SK-N-SH treated with all-trans-retinoic acid at 6 μM for 48 hours (cell line): ENCODE data around the gene DHRS3.
A peak's percentile ranks its signal among the peaks of the same experiment; 100 is the strongest.

Experiments used
- ATAC-seq: fragments of 200-7000 bp; cut with Tn5 transposase; 3 replicates; pipeline ENCODE4 v1.9.1; 2020; ENCODE audit warnings: mild to moderate bottlenecking, moderate library complexity
- ARNTL ChIP-seq: fragments of 450-650 bp; formaldehyde crosslinking; IDR thresholded peaks from 2 replicates; pipeline ENCODE4 v1.5.0; 2020; ENCODE audit warnings: low read depth, mild to moderate bottlenecking, moderate library complexity, borderline replicate concordance
- ESRRG ChIP-seq: fragments of 250-450 bp; sonication (Bioruptor Pico); IDR thresholded peaks from 2 replicates; pipeline ENCODE4 v1.6.1; 2021; ENCODE audit warnings: mild to moderate bottlenecking
- GLIS3 ChIP-seq: fragments of 250-450 bp; sonication (Bioruptor Pico); IDR thresholded peaks from 2 replicates; pipeline ENCODE4 v1.5.0; 2020; ENCODE audit warnings: mild to moderate bottlenecking, moderate library complexity
- ISL1 ChIP-seq: fragments of 250-450 bp; sonication (Bioruptor Pico); IDR thresholded peaks from 2 replicates; pipeline ENCODE4 v2.1.2; 2022; ENCODE audit warnings: mild to moderate bottlenecking, moderate library complexity
- OSR1 ChIP-seq: fragments of 250-450 bp; sonication (Bioruptor Pico); IDR thresholded peaks from 2 replicates; pipeline ENCODE4 v1.8.0; 2022; ENCODE audit warnings: moderate library complexity, mild to moderate bottlenecking, inconsistent platforms
- RARB ChIP-seq: fragments of 250-450 bp; sonication (Bioruptor Pico); IDR thresholded peaks from 2 replicates; pipeline ENCODE4 v1.8.0; 2021; ENCODE audit warnings: mild to moderate bottlenecking, moderate library complexity
- SNAI2 ChIP-seq: fragments of 250-450 bp; sonication (Bioruptor Pico); IDR thresholded peaks from 2 replicates; pipeline ENCODE4 v1.5.0; 2020; ENCODE audit warnings: mild to moderate bottlenecking, moderate library complexity
- TOX ChIP-seq: fragments of 250-450 bp; sonication (Bioruptor Pico); IDR thresholded peaks from 2 replicates; pipeline ENCODE4 v1.8.0; 2021; ENCODE audit warnings: mild to moderate bottlenecking, moderate library complexity, borderline replicate concordance
- ZC3H10 ChIP-seq: fragments of 250-450 bp; sonication (Bioruptor Pico); IDR thresholded peaks from 2 replicates; pipeline ENCODE4 v1.5.1; 2021; ENCODE audit warnings: mild to moderate bottlenecking, moderate library complexity
- ZFP3 ChIP-seq: fragments of 250-450 bp; sonication (Bioruptor Pico); IDR thresholded peaks from 2 replicates; pipeline ENCODE4 v1.5.0; 2020; ENCODE audit warnings: mild to moderate bottlenecking, moderate library complexity
- ZNF565 ChIP-seq: fragments of 450-650 bp; formaldehyde crosslinking; conservative IDR thresholded peaks from 2 replicates; pipeline ENCODE4 v1.5.0; 2020; ENCODE audit warnings: low read depth, mild to moderate bottlenecking, moderate library complexity
- ZNF8 ChIP-seq: fragments of 450-650 bp; formaldehyde crosslinking; IDR thresholded peaks from 2 replicates; pipeline ENCODE4 v1.5.0; 2020; ENCODE audit warnings: mild to moderate bottlenecking, moderate library complexity
- TF ChIP-seq, protein P1 (sequence below): fragments of 250-450 bp; sonication (Bioruptor Pico); IDR thresholded peaks from 2 replicates; pipeline ENCODE4 v1.8.0; 2020; ENCODE audit warnings: mild to moderate bottlenecking, moderate library complexity, borderline replicate concordance
- TF ChIP-seq, protein P2 (sequence below): fragments of 250-450 bp; sonication (Bioruptor Pico); IDR thresholded peaks from 2 replicates; pipeline ENCODE4 v1.5.1; 2021; ENCODE audit warnings: mild to moderate bottlenecking, moderate library complexity
- TF ChIP-seq, protein P3 (sequence below): fragments of 250-450 bp; sonication (Bioruptor Pico); IDR thresholded peaks from 2 replicates; pipeline ENCODE4 v1.5.0; 2020; ENCODE audit warnings: mild to moderate bottlenecking, moderate library complexity
- TF ChIP-seq, protein P4 (sequence below): fragments of 250-450 bp; sonication (Bioruptor Pico); IDR thresholded peaks from 2 replicates; pipeline ENCODE4 v1.8.0; 2021; ENCODE audit warnings: low read depth, mild to moderate bottlenecking, moderate library complexity, borderline replicate concordance

DHRS3 gene

DNA sequence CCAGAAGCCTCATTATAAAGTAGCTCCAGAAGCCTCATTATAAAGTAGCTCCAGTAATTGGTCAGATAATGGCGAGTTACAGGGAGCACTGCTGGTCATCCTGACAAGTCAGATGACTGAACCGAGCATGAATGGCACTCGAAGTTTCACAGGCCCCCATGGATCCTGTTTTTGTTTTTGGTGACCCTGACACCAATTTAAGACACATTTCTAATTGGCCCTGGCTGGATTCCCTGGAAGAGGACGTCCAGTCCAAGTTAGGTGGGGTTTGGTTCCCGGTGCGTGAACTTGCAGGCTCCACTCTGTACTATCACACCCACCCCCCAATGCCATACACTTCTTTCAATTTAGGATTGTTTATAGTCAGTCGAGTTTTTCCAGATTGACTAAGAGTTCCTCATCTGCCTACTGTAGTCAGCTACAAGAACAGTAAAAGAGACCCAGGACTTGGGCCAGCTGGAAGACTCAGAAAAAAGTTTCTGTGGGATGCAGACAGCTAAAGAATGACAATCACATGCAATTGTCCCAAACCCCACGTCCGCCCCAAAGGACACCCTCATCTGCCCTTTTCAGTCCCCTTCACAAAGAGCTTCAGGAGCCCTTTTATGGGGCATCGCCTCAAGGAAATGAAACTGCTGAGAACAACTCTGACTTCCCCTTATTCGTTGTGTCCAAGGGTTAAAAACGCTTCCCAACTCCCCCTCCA lies 2.7 kb downstream of the DHRS3 start:
- no peak for TF ChIP-seq OSR1 (CRISPR knock-in tag)
- TF ChIP-seq ZNF8: no peak
- TF ChIP-seq, protein P1, sequence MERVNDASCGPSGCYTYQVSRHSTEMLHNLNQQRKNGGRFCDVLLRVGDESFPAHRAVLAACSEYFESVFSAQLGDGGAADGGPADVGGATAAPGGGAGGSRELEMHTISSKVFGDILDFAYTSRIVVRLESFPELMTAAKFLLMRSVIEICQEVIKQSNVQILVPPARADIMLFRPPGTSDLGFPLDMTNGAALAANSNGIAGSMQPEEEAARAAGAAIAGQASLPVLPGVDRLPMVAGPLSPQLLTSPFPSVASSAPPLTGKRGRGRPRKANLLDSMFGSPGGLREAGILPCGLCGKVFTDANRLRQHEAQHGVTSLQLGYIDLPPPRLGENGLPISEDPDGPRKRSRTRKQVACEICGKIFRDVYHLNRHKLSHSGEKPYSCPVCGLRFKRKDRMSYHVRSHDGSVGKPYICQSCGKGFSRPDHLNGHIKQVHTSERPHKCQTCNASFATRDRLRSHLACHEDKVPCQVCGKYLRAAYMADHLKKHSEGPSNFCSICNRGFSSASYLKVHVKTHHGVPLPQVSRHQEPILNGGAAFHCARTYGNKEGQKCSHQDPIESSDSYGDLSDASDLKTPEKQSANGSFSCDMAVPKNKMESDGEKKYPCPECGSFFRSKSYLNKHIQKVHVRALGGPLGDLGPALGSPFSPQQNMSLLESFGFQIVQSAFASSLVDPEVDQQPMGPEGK (CRISPR knock-in tag): no peak
- 0 out of 2 replicates have a peak, but pooled peaks have one; percentile 4 for TF ChIP-seq ISL1 (CRISPR knock-in tag)
- TF ChIP-seq SNAI2 (CRISPR knock-in tag): peak; percentile 71; the same call in 1 of the 2 replicates
- no peak for TF ChIP-seq ARNTL (CRISPR knock-in tag)
- ATAC-seq: no peak

DNA sequence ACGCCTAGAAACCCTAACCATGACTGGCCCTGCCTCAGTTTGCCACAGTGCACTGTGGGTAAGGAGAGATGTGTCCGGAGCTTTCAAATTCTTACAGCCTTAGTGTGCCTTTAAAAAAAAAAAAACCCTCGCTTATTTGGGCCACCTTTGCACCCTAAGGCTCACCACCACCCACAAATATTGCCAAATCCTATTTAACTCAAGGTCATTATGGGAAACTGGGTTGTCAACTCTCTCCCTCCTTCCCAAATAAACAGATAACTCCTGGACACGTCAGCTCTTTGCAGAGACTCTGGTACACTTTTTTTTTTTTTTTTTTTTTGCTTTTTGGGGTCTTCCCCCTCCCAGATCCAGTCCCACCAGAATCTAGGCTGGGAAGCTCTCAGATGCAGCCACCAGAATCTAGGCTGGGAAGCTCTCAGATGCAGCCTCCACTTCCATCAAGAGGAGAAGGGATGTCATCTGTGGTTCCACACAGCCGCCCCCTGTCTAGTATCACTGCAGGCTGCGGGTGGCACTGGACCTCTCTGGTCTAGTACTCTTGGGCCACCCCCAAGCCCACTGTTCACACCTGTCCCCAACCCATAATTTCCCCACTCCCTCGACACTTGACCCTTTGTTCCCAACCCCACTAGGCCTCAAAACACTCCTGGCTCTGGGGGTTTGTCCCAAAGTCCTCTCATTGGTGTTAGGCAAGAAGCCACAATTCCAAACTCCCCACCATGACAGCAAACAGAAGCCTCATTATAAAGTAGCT lies 3.4 kb downstream of the DHRS3 start:
- no peak for ATAC-seq
- TF ChIP-seq, protein P2, sequence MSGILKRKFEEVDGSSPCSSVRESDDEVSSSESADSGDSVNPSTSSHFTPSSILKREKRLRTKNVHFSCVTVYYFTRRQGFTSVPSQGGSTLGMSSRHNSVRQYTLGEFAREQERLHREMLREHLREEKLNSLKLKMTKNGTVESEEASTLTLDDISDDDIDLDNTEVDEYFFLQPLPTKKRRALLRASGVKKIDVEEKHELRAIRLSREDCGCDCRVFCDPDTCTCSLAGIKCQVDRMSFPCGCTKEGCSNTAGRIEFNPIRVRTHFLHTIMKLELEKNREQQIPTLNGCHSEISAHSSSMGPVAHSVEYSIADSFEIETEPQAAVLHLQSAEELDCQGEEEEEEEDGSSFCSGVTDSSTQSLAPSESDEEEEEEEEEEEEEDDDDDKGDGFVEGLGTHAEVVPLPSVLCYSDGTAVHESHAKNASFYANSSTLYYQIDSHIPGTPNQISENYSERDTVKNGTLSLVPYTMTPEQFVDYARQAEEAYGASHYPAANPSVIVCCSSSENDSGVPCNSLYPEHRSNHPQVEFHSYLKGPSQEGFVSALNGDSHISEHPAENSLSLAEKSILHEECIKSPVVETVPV (CRISPR knock-in tag): no peak
- TF ChIP-seq OSR1 (CRISPR knock-in tag) (no peak), ZC3H10 (no peak), ZNF8 (no peak), TOX (CRISPR knock-in tag) (no peak), ESRRG (no peak), GLIS3 (no peak), SNAI2 (CRISPR knock-in tag) (no peak), RARB (no peak), ZNF565 (no peak)
- TF ChIP-seq, protein P3, sequence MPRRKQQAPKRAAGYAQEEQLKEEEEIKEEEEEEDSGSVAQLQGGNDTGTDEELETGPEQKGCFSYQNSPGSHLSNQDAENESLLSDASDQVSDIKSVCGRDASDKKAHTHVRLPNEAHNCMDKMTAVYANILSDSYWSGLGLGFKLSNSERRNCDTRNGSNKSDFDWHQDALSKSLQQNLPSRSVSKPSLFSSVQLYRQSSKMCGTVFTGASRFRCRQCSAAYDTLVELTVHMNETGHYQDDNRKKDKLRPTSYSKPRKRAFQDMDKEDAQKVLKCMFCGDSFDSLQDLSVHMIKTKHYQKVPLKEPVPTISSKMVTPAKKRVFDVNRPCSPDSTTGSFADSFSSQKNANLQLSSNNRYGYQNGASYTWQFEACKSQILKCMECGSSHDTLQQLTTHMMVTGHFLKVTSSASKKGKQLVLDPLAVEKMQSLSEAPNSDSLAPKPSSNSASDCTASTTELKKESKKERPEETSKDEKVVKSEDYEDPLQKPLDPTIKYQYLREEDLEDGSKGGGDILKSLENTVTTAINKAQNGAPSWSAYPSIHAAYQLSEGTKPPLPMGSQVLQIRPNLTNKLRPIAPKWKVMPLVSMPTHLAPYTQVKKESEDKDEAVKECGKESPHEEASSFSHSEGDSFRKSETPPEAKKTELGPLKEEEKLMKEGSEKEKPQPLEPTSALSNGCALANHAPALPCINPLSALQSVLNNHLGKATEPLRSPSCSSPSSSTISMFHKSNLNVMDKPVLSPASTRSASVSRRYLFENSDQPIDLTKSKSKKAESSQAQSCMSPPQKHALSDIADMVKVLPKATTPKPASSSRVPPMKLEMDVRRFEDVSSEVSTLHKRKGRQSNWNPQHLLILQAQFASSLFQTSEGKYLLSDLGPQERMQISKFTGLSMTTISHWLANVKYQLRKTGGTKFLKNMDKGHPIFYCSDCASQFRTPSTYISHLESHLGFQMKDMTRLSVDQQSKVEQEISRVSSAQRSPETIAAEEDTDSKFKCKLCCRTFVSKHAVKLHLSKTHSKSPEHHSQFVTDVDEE: no peak
- TF ChIP-seq, protein P4, sequence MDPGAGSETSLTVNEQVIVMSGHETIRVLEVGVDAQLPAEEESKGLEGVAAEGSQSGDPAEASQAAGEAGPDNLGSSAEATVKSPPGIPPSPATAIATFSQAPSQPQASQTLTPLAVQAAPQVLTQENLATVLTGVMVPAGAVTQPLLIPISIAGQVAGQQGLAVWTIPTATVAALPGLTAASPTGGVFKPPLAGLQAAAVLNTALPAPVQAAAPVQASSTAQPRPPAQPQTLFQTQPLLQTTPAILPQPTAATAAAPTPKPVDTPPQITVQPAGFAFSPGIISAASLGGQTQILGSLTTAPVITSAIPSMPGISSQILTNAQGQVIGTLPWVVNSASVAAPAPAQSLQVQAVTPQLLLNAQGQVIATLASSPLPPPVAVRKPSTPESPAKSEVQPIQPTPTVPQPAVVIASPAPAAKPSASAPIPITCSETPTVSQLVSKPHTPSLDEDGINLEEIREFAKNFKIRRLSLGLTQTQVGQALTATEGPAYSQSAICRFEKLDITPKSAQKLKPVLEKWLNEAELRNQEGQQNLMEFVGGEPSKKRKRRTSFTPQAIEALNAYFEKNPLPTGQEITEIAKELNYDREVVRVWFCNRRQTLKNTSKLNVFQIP (CRISPR knock-in tag): no peak
- TF ChIP-seq, all 23 proteins: peak for 0

DNA sequence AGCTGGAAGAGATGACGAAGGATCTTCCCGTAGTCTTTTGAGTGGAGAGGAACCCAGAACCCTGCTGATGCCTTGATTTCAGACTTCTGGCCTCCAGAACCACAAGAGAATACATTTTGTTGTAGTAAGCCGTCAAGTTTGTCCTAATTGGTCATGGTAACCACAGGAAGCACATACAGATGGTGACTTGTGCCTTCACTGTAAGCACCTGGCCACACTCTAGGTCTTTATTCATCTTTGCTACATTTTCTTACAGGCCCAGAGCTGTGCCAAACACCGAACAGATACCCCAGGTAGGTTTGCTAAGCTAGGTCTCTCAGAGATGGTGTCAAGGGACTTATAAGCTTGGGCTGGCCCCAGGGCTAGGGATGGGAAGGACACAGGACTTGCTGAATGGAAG lies 4.8 kb downstream of the DHRS3 start:
- no peak for ATAC-seq

DNA sequence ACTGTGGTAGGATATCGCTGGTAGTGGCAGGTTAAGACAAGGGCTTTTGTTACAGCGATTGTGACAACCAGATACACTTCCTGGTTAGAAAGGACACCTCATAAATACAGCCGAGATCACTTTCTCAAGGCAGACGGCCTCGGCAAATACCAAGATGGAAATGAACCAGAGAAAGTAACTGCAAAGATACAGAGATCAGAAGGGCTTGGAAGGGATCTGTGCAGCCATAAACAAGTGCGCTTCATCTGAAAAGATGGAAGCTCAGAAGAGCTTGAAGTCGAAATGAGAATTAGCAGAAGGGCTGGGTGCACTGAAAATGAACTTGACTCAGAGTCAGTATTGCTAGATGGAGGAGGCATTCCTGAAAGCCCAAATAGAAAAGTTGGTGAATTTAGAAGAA lies 7.1 kb downstream of the DHRS3 start:
- TF ChIP-seq ZNF8: no peak
- TF ChIP-seq ZNF565: no peak
- TF ChIP-seq ZFP3: no peak
- TF ChIP-seq ARNTL (CRISPR knock-in tag): no peak
- no peak for ATAC-seq

More for the DNA sequence above, 4.8 kb downstream of the DHRS3 start:
- TF ChIP-seq, protein P2 (CRISPR knock-in tag): no peak
- TF ChIP-seq GLIS3: 0 out of 2 replicates have a peak, but pooled peaks have one; percentile 14
